Measurements from ENCODE around the gene CHD2.

Gene CHD2

DNA sequence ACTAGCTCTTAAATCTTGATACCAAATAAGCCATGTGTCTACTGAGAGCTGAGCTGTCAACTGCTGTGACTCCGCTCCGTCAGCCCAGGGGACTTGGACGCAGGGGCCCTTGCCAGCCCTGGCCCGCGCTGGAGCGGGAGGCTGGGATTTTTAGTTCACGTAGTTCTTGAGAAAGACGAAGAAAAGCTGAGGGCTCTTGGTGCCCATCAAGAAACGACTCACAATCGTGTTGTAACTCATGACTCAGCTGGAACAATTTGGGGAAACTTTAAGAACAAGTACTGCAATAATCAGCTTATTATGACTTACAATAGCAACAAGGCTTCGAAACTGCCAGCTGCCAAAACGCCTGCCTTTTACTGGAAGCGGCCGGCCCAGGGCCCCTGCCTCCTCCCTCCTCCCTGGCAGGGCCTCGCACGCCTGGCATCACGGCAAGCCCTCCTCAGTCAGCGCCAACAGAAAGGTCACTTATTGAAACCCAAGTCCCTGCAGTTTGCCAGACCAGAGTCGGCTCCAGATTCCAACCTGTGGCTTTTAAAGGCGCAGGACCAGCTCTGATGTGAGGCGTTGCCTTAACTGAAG is 128.6 kb downstream of the CHD2 start:
- Histone ChIP-seq H3F3A (ENCODE audit: control insufficient read depth, insufficient read depth) (no peaks in the 10 kb centered on the region), H4K20me1 (ENCODE audit: control insufficient read depth, insufficient read depth, low read depth, low read length) (no peaks in the 10 kb centered on the region), H3K4me3 (ENCODE audit: low read length) (no peak overlapping the region), H3K4me1 (ENCODE audit: control insufficient read depth, low read length) (no peaks in the 10 kb centered on the region), H3K9me2 (replicated peaks; ENCODE audit: control insufficient read depth, low read length) (no peaks in the 10 kb centered on the region), H3K9me3 (ENCODE audit: control insufficient read depth, insufficient read depth, low read length) (no peaks in the 10 kb centered on the region), H3K36me3 (ENCODE audit: control insufficient read depth, low read length) (peaks cover 29% of the 10 kb centered on the region), H3K79me2 (ENCODE audit: control insufficient read depth, low read length) (no peaks in the 10 kb centered on the region), H3K27ac (ENCODE audit: low read depth, low read length) (no peak overlapping the region), H3K4me2 (ENCODE audit: low read length) (no peak overlapping the region), H3K27me3 (ENCODE audit: control insufficient read depth, low read length) (no peaks in the 10 kb centered on the region)
- no peak for TF ChIP-seq EZH2phosphoT487 (IDR thresholded peaks at IDR 0.05; ENCODE audit: borderline replicate concordance, low read length)
- TF ChIP-seq, protein P1, sequence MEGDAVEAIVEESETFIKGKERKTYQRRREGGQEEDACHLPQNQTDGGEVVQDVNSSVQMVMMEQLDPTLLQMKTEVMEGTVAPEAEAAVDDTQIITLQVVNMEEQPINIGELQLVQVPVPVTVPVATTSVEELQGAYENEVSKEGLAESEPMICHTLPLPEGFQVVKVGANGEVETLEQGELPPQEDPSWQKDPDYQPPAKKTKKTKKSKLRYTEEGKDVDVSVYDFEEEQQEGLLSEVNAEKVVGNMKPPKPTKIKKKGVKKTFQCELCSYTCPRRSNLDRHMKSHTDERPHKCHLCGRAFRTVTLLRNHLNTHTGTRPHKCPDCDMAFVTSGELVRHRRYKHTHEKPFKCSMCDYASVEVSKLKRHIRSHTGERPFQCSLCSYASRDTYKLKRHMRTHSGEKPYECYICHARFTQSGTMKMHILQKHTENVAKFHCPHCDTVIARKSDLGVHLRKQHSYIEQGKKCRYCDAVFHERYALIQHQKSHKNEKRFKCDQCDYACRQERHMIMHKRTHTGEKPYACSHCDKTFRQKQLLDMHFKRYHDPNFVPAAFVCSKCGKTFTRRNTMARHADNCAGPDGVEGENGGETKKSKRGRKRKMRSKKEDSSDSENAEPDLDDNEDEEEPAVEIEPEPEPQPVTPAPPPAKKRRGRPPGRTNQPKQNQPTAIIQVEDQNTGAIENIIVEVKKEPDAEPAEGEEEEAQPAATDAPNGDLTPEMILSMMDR (IDR thresholded peaks at IDR 0.05; ENCODE audit: low read depth, low read length, poor library complexity, severe bottlenecking), result no peak

DNA sequence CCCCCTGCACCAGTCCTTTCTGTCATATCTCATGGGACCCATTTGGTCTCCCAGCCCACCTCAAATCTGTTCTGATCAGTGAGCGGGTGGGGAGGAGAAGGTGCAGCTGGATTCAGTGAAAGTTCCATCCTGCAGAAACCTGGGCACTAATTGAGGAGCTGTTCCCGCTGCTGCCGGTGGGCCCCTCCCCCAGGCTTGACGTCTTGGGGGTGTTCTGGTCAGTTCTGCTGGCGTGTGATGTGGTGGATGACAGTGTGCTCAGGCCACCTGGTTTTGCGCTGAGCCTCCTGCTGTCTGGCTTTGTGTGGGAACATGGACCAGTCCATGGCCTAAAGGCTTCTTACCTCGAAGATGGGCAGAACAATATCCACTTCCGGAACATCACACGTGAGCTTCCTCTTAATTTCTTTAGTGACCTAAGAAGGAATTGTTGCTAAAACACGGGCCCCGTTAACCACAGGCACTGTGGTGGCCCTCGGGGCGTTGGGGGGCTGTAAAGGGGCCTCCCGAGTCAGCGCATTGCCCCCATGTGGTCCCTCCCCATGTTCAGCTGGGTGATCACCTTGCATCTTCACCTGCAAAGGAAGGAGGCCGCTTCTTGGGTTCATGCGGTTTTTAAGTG is 129.2 kb downstream of the CHD2 start:
- TF ChIP-seq EZH2phosphoT487 (IDR thresholded peaks at IDR 0.05; ENCODE audit: borderline replicate concordance, low read length), result no peak
- TF ChIP-seq, protein P1 (IDR thresholded peaks at IDR 0.05; ENCODE audit: low read depth, low read length, poor library complexity, severe bottlenecking), result no peak
- H3K27ac ChIP-seq (ENCODE audit: low read depth, low read length), result no peak overlapping the region
- no peaks in the 10 kb centered on the region for H3K9me3 ChIP-seq (ENCODE audit: control insufficient read depth, insufficient read depth, low read length)
- no peaks in the 10 kb centered on the region for H4K20me1 ChIP-seq (ENCODE audit: control insufficient read depth, insufficient read depth, low read depth, low read length)
- H3K4me2 ChIP-seq (ENCODE audit: low read length), result no peak overlapping the region
- no peaks in the 10 kb centered on the region for H3K4me1 ChIP-seq (ENCODE audit: control insufficient read depth, low read length)
- H3F3A ChIP-seq (ENCODE audit: control insufficient read depth, insufficient read depth), result no peaks in the 10 kb centered on the region
- H3K9me2 ChIP-seq (replicated peaks; ENCODE audit: control insufficient read depth, low read length), result no peaks in the 10 kb centered on the region
- no peaks in the 10 kb centered on the region for H3K79me2 ChIP-seq (ENCODE audit: control insufficient read depth, low read length)
- H3K27me3 ChIP-seq (ENCODE audit: control insufficient read depth, low read length), result no peaks in the 10 kb centered on the region
- peaks cover 23% of the 10 kb centered on the region for H3K36me3 ChIP-seq (ENCODE audit: control insufficient read depth, low read length)
- H3K4me3 ChIP-seq (ENCODE audit: low read length), result no peak overlapping the region

DNA sequence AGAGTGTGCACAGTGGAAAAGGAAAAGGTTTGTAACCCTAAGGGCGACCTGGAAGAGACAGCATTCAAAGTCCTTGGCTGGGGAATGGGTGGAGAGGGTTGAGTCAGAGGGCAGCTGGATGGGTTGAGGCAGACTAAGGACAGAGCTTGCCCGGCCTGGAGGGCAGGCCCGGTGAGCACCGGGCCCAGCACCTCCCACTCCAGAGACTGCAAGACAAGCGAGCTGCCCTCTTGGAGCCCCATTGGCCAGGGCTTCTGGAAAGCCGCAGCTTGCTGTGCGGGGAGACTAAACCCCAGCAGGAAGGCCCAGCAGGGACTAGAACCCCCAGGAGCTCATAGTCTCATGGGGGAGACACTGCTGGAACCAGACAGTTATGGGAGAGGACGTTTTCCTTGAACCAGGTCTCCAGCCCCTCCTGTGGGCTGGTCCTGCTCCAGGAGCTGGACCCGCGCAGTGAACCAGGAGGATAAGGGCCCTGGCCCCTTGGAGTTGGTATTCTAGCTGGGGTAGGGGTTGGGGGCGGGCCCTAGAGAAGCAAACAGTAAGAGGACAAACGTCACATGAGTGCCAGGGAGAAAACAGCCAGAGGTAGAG is 129.8 kb downstream of the CHD2 start:
- Histone ChIP-seq H3K4me1 (ENCODE audit: control insufficient read depth, low read length) (no peaks in the 10 kb centered on the region), H3K27ac (ENCODE audit: low read depth, low read length) (no peak overlapping the region), H3K4me3 (ENCODE audit: low read length) (no peak overlapping the region), H3K4me2 (ENCODE audit: low read length) (no peak overlapping the region), H3K9me3 (ENCODE audit: control insufficient read depth, insufficient read depth, low read length) (no peaks in the 10 kb centered on the region), H3K9me2 (replicated peaks; ENCODE audit: control insufficient read depth, low read length) (no peaks in the 10 kb centered on the region), H4K20me1 (ENCODE audit: control insufficient read depth, insufficient read depth, low read depth, low read length) (no peaks in the 10 kb centered on the region), H3K27me3 (ENCODE audit: control insufficient read depth, low read length) (no peaks in the 10 kb centered on the region), H3K36me3 (ENCODE audit: control insufficient read depth, low read length) (peaks cover 17% of the 10 kb centered on the region), H3K79me2 (ENCODE audit: control insufficient read depth, low read length) (no peaks in the 10 kb centered on the region), H3F3A (ENCODE audit: control insufficient read depth, insufficient read depth) (no peaks in the 10 kb centered on the region)
- no peak for TF ChIP-seq EZH2phosphoT487 (IDR thresholded peaks at IDR 0.05; ENCODE audit: borderline replicate concordance, low read length)
- TF ChIP-seq, protein P1 (IDR thresholded peaks at IDR 0.05; ENCODE audit: low read depth, low read length, poor library complexity, severe bottlenecking), result no peak
